AG09309 (cell line): ENCODE data around the gene FAIM2.
"Not testable (repeated sequence)": the region's sequence is repeated elsewhere in the genome, so short reads cannot be mapped to it uniquely, and the experiment has no call there.

Experiments used
- DNase-seq: peaks from one replicate; pipeline ENCODE4 v3.0.0-alpha.2; 2010; ENCODE audit warnings: low read depth
- H3K4me3 ChIP-seq: 2 replicates; pipeline ENCODE4 v1.5.1; 2011; ENCODE audit warnings: mild to moderate bottlenecking, low read depth, low read length, moderate library complexity; ENCODE audit not compliant: control insufficient read depth
- TF ChIP-seq, protein P1 (sequence below): IDR thresholded peaks from 2 replicates; pipeline ENCODE4 v1.5.1; 2011; ENCODE audit warnings: mild to moderate bottlenecking, low read depth, low read length, inconsistent platforms; ENCODE audit not compliant: insufficient read depth, control insufficient read depth; ENCODE audit errors: missing control alignments

The FAIM2 gene

DNA sequence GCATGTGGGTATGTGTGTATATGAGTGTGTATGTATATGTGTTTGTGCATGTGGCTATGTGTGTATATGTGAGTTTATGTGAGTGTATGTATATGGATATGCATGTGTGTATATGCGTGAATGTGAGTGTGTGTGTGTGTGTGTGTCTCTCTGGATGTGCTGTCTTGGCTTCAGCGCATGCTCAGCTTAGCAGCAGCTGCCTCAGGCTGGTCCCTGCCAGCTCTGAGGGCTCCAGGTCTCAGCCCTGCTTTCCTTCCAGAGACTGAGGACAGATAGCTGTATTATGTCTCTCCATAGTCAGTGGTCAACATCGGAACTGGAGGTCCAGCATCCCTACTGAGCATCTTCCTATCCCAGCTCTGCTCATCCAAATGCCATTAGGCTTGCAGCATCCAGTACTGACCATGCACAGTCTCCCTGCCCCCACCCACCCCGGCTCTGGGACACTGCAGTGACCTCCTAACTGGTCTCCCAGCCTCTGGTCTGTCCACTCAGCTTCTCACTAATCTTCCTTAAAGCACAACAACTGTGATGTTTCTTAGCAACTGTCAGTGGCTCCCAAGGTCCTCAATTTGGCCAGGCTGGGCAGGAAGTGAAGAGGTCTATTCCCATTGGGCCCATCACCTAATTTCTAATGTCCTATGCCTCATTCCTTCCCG lies 22.8 kb downstream of the FAIM2 start:
- no peak overlapping the region for H3K4me3 ChIP-seq
- TF ChIP-seq, protein P1, sequence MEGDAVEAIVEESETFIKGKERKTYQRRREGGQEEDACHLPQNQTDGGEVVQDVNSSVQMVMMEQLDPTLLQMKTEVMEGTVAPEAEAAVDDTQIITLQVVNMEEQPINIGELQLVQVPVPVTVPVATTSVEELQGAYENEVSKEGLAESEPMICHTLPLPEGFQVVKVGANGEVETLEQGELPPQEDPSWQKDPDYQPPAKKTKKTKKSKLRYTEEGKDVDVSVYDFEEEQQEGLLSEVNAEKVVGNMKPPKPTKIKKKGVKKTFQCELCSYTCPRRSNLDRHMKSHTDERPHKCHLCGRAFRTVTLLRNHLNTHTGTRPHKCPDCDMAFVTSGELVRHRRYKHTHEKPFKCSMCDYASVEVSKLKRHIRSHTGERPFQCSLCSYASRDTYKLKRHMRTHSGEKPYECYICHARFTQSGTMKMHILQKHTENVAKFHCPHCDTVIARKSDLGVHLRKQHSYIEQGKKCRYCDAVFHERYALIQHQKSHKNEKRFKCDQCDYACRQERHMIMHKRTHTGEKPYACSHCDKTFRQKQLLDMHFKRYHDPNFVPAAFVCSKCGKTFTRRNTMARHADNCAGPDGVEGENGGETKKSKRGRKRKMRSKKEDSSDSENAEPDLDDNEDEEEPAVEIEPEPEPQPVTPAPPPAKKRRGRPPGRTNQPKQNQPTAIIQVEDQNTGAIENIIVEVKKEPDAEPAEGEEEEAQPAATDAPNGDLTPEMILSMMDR: no peak
- no peak for DNase-seq

DNA sequence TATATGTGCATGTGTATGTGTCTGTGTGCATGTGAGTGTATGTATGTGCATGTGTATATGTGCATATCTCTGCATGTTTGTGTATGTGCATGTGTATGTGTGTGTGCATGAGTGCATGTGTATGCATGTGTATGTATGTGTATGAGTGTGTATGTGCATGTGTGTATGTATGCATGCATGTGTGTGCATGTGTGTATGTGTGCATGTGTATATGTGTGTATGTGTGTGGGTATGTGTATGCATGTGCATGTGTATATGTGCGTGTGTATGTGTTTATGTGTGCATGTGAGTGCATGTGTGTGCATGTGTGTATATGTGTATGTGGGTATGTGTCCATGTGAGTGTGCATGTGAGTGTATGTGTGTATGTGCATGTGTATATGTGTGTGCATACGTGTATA lies 24.6 kb downstream of the FAIM2 start:
- H3K4me3 ChIP-seq, DNase-seq: not testable (repeated sequence)

DNA sequence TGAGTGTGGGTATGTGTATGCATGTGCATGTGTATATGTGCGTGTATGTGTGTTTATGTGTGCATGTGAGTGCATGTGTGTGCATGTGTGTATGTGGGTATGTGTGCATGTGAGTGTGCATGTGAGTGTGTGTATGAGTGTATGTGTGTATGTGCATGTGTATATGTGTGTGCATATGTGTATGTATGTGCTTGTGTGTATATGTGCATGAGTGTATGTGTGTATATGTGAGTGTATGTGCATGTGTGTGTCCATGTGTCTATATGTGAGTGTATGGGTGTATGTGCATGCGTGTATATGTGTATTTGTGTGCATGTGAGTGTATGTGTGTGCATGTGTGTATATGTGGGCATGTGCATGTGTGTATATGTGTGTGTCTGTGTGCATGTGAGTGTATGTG lies 25.7 kb downstream of the FAIM2 start:
- TF ChIP-seq, protein P1: no peak
- no peak overlapping the region for H3K4me3 ChIP-seq
- no peak for DNase-seq

DNA sequence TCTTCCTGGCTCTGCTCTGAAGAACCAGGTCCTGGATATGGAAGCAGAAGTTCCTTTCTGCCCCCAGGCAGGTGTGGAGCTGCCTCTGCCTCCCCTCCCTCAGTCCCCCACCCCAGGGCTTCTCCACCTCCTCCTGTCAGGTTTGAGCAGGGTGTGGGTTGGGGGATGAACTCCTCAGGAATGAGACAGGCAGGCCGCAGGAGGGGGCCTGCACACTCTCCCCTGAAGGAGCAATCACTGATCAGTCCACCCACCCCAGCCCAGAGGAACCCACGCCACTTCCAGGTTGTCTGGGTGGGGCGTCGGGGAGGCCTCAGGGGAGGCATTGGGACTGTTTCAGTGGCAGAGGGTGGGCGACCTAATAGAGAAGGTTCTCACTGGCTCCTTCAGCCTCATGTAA lies 26.6 kb downstream of the FAIM2 start:
- H3K4me3 ChIP-seq: no peak overlapping the region
- DNase-seq: no peak
- TF ChIP-seq, protein P1: no peak

DNA sequence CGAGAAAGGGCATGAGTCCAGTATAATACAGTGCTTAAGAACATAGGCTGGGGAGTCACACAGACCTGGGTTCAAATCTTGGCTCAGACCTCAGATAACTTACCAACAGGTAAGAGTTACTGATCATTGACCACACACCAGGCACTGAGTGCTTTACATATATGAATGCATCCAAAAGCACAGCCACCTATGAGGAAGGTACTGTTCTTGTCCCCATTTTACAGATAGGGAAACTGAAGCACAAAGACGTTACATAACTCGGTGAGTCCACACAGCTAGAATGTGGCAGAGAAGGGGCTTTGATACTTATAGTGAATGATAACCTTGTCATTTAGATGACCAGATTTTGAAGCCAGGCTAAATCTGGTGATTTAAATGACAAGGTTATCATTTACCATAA lies 27.6 kb downstream of the FAIM2 start:
- no peak overlapping the region for H3K4me3 ChIP-seq
- DNase-seq: no peak
- TF ChIP-seq, protein P1: no peak

DNA sequence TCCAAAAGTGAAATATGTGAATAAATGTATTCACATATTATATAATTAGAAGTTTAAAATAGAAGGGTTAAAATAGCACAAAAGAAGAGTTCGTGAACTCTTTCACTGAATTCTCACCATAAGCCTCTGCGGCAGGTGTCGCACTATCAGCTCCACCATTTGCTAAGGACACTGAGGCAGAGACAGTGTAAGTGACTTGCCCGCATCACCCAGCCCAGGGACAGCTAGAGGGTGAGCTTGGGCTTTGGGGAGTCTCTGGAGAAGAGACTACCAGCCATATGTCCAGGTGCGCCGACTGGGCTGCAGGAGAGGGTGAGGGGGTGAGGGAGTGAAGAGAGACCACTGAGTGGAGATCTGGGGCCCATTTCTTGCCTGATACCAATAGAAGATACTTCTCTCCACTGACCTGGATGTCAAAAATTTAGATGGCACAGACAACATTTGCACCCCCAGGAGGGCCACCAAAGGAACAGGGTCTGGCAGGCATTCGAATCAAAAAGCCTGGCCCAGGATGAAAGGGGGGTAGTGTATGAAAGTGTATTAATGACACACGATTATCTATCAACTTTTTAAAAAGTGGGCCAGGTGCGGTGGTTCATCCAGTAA lies 28.5 kb downstream of the FAIM2 start:
- TF ChIP-seq, protein P1: no peak
- H3K4me3 ChIP-seq: no peak overlapping the region
- no peak for DNase-seq

DNA sequence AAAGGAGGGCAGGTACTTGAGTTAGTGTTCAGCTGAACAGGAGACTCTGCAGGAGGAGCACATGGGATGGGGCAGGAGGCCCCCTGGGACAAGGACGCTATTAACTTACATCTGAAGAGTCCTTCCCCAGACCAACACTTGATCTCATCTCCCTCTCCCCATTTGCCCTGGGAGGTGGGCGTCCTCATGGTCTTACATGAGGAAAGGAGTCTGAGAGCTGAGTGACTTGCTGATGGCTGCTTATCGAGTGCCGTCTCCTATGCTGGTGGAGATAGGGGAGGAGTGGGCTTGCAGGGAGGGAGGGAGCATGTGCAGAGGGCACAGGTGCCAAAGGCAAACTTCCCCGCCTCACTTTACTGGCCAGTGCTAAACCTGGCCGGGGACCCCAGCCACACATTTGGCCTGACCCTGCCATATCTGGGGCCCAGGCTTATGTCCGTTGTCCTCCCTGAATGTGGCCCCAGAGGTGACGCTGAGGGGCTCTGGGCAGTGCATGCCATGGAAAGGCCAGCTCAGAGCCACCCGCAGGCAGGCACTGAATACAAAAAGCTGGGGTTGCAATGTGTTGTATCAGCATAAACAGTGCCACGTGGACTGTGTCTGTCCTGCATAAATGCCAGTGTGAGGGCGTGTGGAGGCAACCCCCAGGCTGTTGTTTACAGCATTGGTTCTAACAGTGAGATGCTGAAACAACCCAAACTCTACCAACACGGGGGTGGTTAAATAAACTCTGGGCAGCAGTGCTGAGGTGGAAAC lies 29.4 kb downstream of the FAIM2 start:
- TF ChIP-seq, protein P1: no peak
- no peak overlapping the region for H3K4me3 ChIP-seq
- DNase-seq: no peak
